OCI-LY7 (cell line): ENCODE results near the gene PIGX.

ENCODE experiments used
- CTCF ChIP-seq: fragments of 200-600 bp; sonication (generic); conservative IDR thresholded peaks from 2 replicates; pipeline ENCODE4 v1.5.1; 2014; ENCODE audit warnings: mild to moderate bottlenecking, antibody characterized with exemption, low read length, moderate library complexity, mixed read lengths
- EZH2phosphoT487 ChIP-seq: fragments of 200-600 bp; sonication (generic); IDR thresholded peaks from 2 replicates; pipeline ENCODE4 v1.6.1; 2018; ENCODE audit warnings: low read depth, borderline replicate concordance, mild to moderate bottlenecking, mixed run types, antibody characterized with exemption, low read length, moderate library complexity, mixed read lengths

- TF ChIP-seq CTCF (no peak), EZH2phosphoT487 (no peak)
These were observed 62.8 kb downstream of the PIGX start for GRCh38 chr3:196774848-196775422.
